Measurements from ENCODE around the gene PROK1.

DNA sequence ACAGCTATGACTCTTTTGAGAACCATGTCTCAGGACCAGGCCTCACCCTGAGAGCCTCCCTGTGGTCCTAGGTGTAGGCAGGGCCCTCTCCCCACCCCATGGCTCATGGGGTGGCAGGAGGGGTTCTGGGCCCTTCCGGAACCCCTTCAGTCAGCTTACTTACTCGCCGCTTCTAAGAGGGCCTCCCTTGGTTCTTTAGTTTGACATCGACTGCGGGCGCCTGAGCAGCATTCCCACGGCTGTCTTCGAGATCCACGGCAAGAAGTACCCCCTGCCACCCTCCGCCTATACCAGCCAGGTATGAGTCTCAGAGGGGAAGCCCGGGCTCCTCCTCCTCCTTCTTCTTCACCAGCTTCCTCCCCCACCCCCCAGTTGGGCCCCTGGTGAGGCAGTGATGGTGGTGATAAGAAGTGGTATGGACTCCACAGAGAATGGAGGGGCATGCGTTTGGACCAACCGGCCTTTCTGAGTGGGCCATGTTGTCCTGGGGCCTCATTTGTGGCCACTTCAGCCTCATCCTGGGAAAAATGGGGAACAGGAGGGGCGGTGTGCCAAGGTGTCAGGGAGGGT lies 39.1 kb downstream of the PROK1 start:
- TF ChIP-seq POLR2A (IDR thresholded peaks at IDR 0.05), result no peak
- TF ChIP-seq, protein P1, sequence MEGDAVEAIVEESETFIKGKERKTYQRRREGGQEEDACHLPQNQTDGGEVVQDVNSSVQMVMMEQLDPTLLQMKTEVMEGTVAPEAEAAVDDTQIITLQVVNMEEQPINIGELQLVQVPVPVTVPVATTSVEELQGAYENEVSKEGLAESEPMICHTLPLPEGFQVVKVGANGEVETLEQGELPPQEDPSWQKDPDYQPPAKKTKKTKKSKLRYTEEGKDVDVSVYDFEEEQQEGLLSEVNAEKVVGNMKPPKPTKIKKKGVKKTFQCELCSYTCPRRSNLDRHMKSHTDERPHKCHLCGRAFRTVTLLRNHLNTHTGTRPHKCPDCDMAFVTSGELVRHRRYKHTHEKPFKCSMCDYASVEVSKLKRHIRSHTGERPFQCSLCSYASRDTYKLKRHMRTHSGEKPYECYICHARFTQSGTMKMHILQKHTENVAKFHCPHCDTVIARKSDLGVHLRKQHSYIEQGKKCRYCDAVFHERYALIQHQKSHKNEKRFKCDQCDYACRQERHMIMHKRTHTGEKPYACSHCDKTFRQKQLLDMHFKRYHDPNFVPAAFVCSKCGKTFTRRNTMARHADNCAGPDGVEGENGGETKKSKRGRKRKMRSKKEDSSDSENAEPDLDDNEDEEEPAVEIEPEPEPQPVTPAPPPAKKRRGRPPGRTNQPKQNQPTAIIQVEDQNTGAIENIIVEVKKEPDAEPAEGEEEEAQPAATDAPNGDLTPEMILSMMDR (IDR thresholded peaks at IDR 0.05), result no peak
